Measurements from ENCODE around the gene GATAD2A. TPM values are rescaled to one million over a fixed set of nuclear protein-coding genes. Genes with fewer than 3 reads are reported as not detected.

Gene GATAD2A
- total and polyA plus RNA-seq, 2 of the 13 experiments (the other 11 are each of a cell fraction or from before 2014, with no cell fraction given) = 16.8 to 28.6 TPM

GRCh38 chr19:19515642-19516519 is 110.4 kb downstream of the GATAD2A start, which contains the start of gene NDUFA13 (continued):
- peak; percentile 93 for TF ChIP-seq ZNF580 (CRISPR knock-in tag; IDR thresholded peaks at IDR 0.05; ENCODE audit: borderline replicate concordance, low read depth)
- TF ChIP-seq ZNF720 (CRISPR knock-in tag; IDR thresholded peaks at IDR 0.05) = no peak
- TF ChIP-seq ZNF589 (CRISPR knock-in tag; conservative IDR thresholded peaks at IDR 0.05) = 0 out of 2 replicates have a peak, but pooled peaks have one; percentile 19
- TF ChIP-seq BRF2 (CRISPR knock-in tag; IDR thresholded peaks at IDR 0.05) = peak; percentile 33; the same call in 1 of the 2 replicates
- TF ChIP-seq NFE2L1 (CRISPR knock-in tag; IDR thresholded peaks at IDR 0.05; ENCODE audit: borderline replicate concordance) = no peak; the same call in 1 of the 2 replicates
- no peak for TF ChIP-seq ATF7 (IDR thresholded peaks at IDR 0.05)
- TF ChIP-seq ATF7 (CRISPR knock-in tag; IDR thresholded peaks at IDR 0.05) = peak; percentile 77
- TF ChIP-seq PBX3 (CRISPR knock-in tag; IDR thresholded peaks at IDR 0.05; ENCODE audit: borderline replicate concordance) = no peak
- peak; percentile 37; the same call in 1 of the 2 replicates for TF ChIP-seq PHF21A (CRISPR knock-in tag; IDR thresholded peaks at IDR 0.05)
- TF ChIP-seq ARID3A (IDR thresholded peaks at IDR 0.05; ENCODE audit: low read depth, low read length) = no peak
- TF ChIP-seq ZFP90 (CRISPR knock-in tag; IDR thresholded peaks at IDR 0.05; ENCODE audit: borderline replicate concordance) = peak; percentile 72; the same call in 1 of the 2 replicates
- TF ChIP-seq CC2D1A (CRISPR knock-in tag; IDR thresholded peaks at IDR 0.05) = no peak
- no peak for TF ChIP-seq MXD3 (CRISPR knock-in tag; IDR thresholded peaks at IDR 0.05)
- 0 out of 2 replicates have a peak, but pooled peaks have one; percentile 19 for TF ChIP-seq ZXDC (CRISPR knock-in tag; IDR thresholded peaks at IDR 0.05)
- TF ChIP-seq ZNF124 (CRISPR knock-in tag; IDR thresholded peaks at IDR 0.05) = peak; percentile 62; the same call in 1 of the 2 replicates
- TF ChIP-seq SRF (IDR thresholded peaks at IDR 0.05; ENCODE audit: low read depth, low read length) = 0 out of 2 replicates have a peak, but pooled peaks have one; percentile 4
- TF ChIP-seq YEATS2 (CRISPR knock-in tag; IDR thresholded peaks at IDR 0.05; ENCODE audit: borderline replicate concordance) = peak; percentile 83
- no peak for TF ChIP-seq ZNF496 (CRISPR knock-in tag; IDR thresholded peaks at IDR 0.05; ENCODE audit: insufficient replicate concordance)
- TF ChIP-seq ZFX (CRISPR knock-in tag; IDR thresholded peaks at IDR 0.05; ENCODE audit: low read depth) = peak; percentile 96
- TF ChIP-seq ZZZ3 (CRISPR knock-in tag; IDR thresholded peaks at IDR 0.05; ENCODE audit: borderline replicate concordance) = peak; percentile 60; the same call in 1 of the 2 replicates
- TF ChIP-seq KMT2A (CRISPR knock-in tag; IDR thresholded peaks at IDR 0.05) = peak; percentile 73; the same call in 1 of the 2 replicates
